HEK293T (cell line): ENCODE results near the gene CARMIL3.

Source experiments
- CTCF ChIA-PET: fragments of 350-600 bp; formaldehyde crosslinking; extraction: SDS; loops from one replicate; lab custom pipeline; 2021; ENCODE audit warnings: antibody characterized with exemption, inconsistent platforms; lab: Yijun Ruan, JAX
- POLR2A ChIA-PET: fragments of 350-600 bp; formaldehyde crosslinking; extraction: SDS; loops from one replicate; lab custom pipeline; 2020; ENCODE audit warnings: antibody characterized with exemption, inconsistent platforms; lab: Yijun Ruan, JAX
- DNase-seq: peaks from one replicate; pipeline ENCODE4 v3.0.0; 2012; ENCODE audit warnings: mixed read lengths; ENCODE audit errors: extremely low spot score
- ARNT ChIP-seq: fragments of 450-650 bp; IDR thresholded peaks from 2 replicates; pipeline ENCODE4 v1.6.1; 2017; ENCODE audit warnings: mild to moderate bottlenecking
- BHLHE40 ChIP-seq: fragments of 450-650 bp; IDR thresholded peaks from 2 replicates; pipeline ENCODE4 v1.6.1; 2016; ENCODE audit warnings: mild to moderate bottlenecking, moderate library complexity, borderline replicate concordance
- CTBP1 ChIP-seq: fragments of 450-650 bp; IDR thresholded peaks from 2 replicates; pipeline ENCODE4 v1.6.1; 2016; ENCODE audit warnings: borderline replicate concordance
- ELF4 ChIP-seq: fragments of 450-650 bp; IDR thresholded peaks from 2 replicates; pipeline ENCODE4 v1.6.1; 2017; ENCODE audit warnings: antibody characterized with exemption
- FOXA1 ChIP-seq: fragments of 450-650 bp; IDR thresholded peaks from 2 replicates; pipeline ENCODE4 v1.6.1; 2016; ENCODE audit warnings: mild to moderate bottlenecking
- FOXK2 ChIP-seq: fragments of 450-650 bp; IDR thresholded peaks from 2 replicates; pipeline ENCODE4 v1.6.1; 2016; ENCODE audit warnings: mild to moderate bottlenecking
- FOXM1 ChIP-seq: fragments of 450-650 bp; IDR thresholded peaks from 2 replicates; pipeline ENCODE4 v1.6.1; 2017; ENCODE audit warnings: mild to moderate bottlenecking, borderline replicate concordance
- HDGF ChIP-seq: fragments of 450-650 bp; IDR thresholded peaks from 2 replicates; pipeline ENCODE4 v1.6.1; 2017; ENCODE audit warnings: antibody characterized with exemption, borderline replicate concordance
- L3MBTL2 ChIP-seq: fragments of 450-650 bp; conservative IDR thresholded peaks from 2 replicates; pipeline ENCODE4 v1.6.1; 2016; ENCODE audit warnings: mild to moderate bottlenecking
- LEF1 ChIP-seq: fragments of 450-650 bp; IDR thresholded peaks from 2 replicates; pipeline ENCODE4 v1.6.1; 2017; ENCODE audit warnings: mild to moderate bottlenecking, borderline replicate concordance
- NFRKB ChIP-seq: fragments of 450-650 bp; IDR thresholded peaks from 2 replicates; pipeline ENCODE4 v1.6.1; 2016; ENCODE audit warnings: mild to moderate bottlenecking, moderate library complexity
- SP1 ChIP-seq: fragments of 450-650 bp; IDR thresholded peaks from 2 replicates; pipeline ENCODE4 v1.6.1; 2017
- SUZ12 ChIP-seq: fragments of 450-650 bp; IDR thresholded peaks from 2 replicates; pipeline ENCODE4 v1.6.1; 2016; ENCODE audit warnings: mild to moderate bottlenecking
- TARDBP ChIP-seq: fragments of 450-650 bp; IDR thresholded peaks from 2 replicates; pipeline ENCODE4 v1.6.1; 2016
- ZNF384 ChIP-seq: fragments of 450-650 bp; IDR thresholded peaks from 2 replicates; pipeline ENCODE4 v1.6.1; 2016
- TF ChIP-seq, protein P1 (sequence below): fragments of 450-650 bp; IDR thresholded peaks from 2 replicates; pipeline ENCODE4 v1.6.1; 2016

CARMIL3 gene

GRCh38 chr14:24072436-24072835, 20.6 kb downstream of the CARMIL3 start:
- DNase-seq = no peak
- ChIA-PET CTCF (interaction anchor here (0.9 kb wide), 2 partner anchors 14 to 18 kb away, joined by 4 read pairs; no protein-coding TSS in a partner anchor), POLR2A (interaction anchor here (0.8 to 2.4 kb wide), 4 partner anchors 8 to 42 kb away, joined by 3 to 6 read pairs (median 4); partner anchors contain the start of genes DCAF11, NRL and PCK2)
- TF ChIP-seq TARDBP (no peak), NFRKB (no peak), ZNF384 (no peak), FOXM1 (no peak), BHLHE40 (no peak), ARNT (no peak), FOXA1 (no peak), SP1 (no peak)

GRCh38 chr14:24072881-24073877, 21.4 kb downstream of the CARMIL3 start:
- ChIA-PET POLR2A (interaction anchor here (0.8 to 2.4 kb wide), 7 partner anchors 8 to 42 kb away, joined by 3 to 6 read pairs (median 4); partner anchors contain the start of genes DCAF11, NRL and PCK2), CTCF (interaction anchor here (0.9 to 2.0 kb wide), 3 partner anchors 15 to 19 kb away, joined by 3 to 5 read pairs (median 4); no protein-coding TSS in a partner anchor)
- no peak for DNase-seq

GRCh38 chr14:24074625-24075484, 23.0 kb downstream of the CARMIL3 start:
- no peak for DNase-seq
- ChIA-PET POLR2A (interaction anchor here (1.3 kb wide), 1 partner anchor 18 kb away, joined by 4 read pairs; no protein-coding TSS in a partner anchor), CTCF (interaction anchor here (1.3 to 2.0 kb wide), 2 partner anchors 16 to 17 kb away, joined by 3 to 5 read pairs; no protein-coding TSS in a partner anchor)
- TF ChIP-seq HDGF (no peak), LEF1 (no peak), ARNT (no peak), BHLHE40 (no peak), FOXM1 (no peak), ZNF384 (no peak), TARDBP (no peak), SUZ12 (no peak), FOXA1 (no peak), NFRKB (no peak), L3MBTL2 (no peak), FOXK2 (no peak), ELF4 (no peak), CTBP1 (no peak)
- TF ChIP-seq, protein P1, sequence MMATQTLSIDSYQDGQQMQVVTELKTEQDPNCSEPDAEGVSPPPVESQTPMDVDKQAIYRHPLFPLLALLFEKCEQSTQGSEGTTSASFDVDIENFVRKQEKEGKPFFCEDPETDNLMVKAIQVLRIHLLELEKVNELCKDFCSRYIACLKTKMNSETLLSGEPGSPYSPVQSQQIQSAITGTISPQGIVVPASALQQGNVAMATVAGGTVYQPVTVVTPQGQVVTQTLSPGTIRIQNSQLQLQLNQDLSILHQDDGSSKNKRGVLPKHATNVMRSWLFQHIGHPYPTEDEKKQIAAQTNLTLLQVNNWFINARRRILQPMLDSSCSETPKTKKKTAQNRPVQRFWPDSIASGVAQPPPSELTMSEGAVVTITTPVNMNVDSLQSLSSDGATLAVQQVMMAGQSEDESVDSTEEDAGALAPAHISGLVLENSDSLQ = no peak

More at GRCh38 chr14:24072881-24073877, 21.4 kb downstream of the CARMIL3 start:
- no peak for TF ChIP-seq CTBP1
- TF ChIP-seq FOXM1 = no peak
- no peak for TF ChIP-seq FOXA1
- no peak for TF ChIP-seq NFRKB
- TF ChIP-seq L3MBTL2 = no peak
- no peak for TF ChIP-seq TARDBP
- TF ChIP-seq FOXK2 = no peak
- no peak for TF ChIP-seq ELF4
- no peak for TF ChIP-seq SUZ12
- TF ChIP-seq LEF1 = no peak

DNA sequence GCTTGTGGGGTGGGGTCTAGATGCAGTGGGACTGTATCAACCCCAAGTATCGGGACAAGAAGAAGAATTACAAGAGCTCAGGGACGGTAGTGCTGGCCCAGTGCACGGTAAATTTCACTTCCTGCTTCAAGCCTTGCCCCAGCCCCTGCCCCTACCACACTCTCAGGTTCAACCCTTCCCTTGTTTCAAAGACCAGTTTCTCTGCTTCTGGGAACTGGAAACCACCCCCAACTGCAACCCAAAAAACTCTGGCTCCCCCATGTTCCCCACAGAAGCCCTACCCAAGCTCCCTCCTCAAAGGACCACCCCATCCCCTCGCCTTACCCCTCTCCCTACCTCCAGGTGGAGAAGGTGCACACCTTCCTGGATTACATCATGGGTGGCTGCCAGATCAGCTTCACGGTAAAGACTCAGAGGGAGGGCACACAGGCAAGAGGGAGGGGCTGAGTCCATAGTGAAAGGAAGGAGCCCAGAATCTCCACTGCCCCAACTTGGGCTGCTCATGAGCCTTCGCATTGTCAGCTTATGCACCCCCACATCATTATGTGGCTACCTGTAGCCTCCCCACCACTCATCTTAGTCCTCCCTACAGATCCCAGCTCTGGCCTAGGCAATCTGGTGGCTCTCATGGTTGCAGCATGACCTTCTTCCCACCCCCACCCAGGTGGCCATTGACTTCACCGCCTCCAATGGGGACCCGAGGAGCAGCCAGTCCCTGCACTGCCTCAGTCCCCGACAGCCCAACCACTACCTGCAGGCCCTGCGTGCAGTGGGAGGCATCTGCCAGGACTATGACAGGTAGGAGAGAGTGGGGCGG, 23.9 kb downstream of the CARMIL3 start:
- CTCF ChIA-PET = interaction anchor here (2.0 kb wide), 1 partner anchor 17 kb away, joined by 5 read pairs; no protein-coding TSS in a partner anchor
- TF ChIP-seq FOXM1 (no peak), SP1 (no peak), ZNF384 (no peak), FOXK2 (no peak)

GRCh38 chr14:24076302-24076601, 24.4 kb downstream of the CARMIL3 start:
- no peak for TF ChIP-seq ELF4
- no peak for TF ChIP-seq L3MBTL2
- TF ChIP-seq SUZ12 = no peak
- TF ChIP-seq TARDBP = no peak
- TF ChIP-seq FOXA1 = no peak
- no peak for TF ChIP-seq CTBP1
- TF ChIP-seq HDGF = no peak
- no peak for TF ChIP-seq LEF1
- no peak for TF ChIP-seq FOXK2
- no peak for TF ChIP-seq BHLHE40
- ChIA-PET CTCF (no interaction called here), POLR2A (interaction anchor here (1.7 kb wide), 1 partner anchor 18 kb away, joined by 6 read pairs; the partner anchor contains the start of gene PCK2)
- no peak for DNase-seq

More for the DNA sequence above, 23.9 kb downstream of the CARMIL3 start:
- POLR2A ChIA-PET = interaction anchor here (1.7 kb wide), 1 partner anchor 18 kb away, joined by 6 read pairs; the partner anchor contains the start of gene PCK2
- no peak for DNase-seq
